GM12878 (cell line): ENCODE results near the gene CFAP157. TPM values are rescaled to one million over a fixed set of nuclear protein-coding genes. Genes with fewer than 3 reads are reported as not detected.

ENCODE experiments used
- BHLHE40 ChIP-seq, 2 experiments: fragments of 450-650 bp in 1 of 2; IDR thresholded peaks; 2 replicates each; pipeline ENCODE4 v1.6.1; 2011 to 2017; ENCODE audit warnings: low read depth in 2 of 2, borderline replicate concordance in 1 of 2, improper control_type of control experiment in 1 of 2, low read length in 1 of 2, mild to moderate bottlenecking in 1 of 2
- BMI1 ChIP-seq: fragments of 450-650 bp; IDR thresholded peaks from 2 replicates; pipeline ENCODE4 v1.6.1; 2016; ENCODE audit warnings: mild to moderate bottlenecking, moderate library complexity, borderline replicate concordance
- BRCA1 ChIP-seq: IDR thresholded peaks from 2 replicates; pipeline ENCODE4 v1.6.1; 2011; ENCODE audit warnings: low read depth, low read length, improper control_type of control experiment
- CBX3 ChIP-seq: fragments of 200-600 bp; sonication (generic); IDR thresholded peaks from 2 replicates; pipeline ENCODE4 v1.6.1; 2016; ENCODE audit warnings: low read depth, borderline replicate concordance
- CREB1 ChIP-seq: IDR thresholded peaks from 2 replicates; pipeline ENCODE4 v1.6.1; 2012; ENCODE audit warnings: low read depth, mild to moderate bottlenecking, inconsistent platforms
- EGR1 ChIP-seq, 2 experiments: IDR thresholded peaks; 1 replicate in 1 of 2; 2 replicates in 1 of 2; pipeline ENCODE4 v1.6.1; 2011 to 2012; ENCODE audit warnings: low read depth in 2 of 2, low read length in 2 of 2, borderline replicate concordance in 1 of 2, mild to moderate bottlenecking in 1 of 2, moderate library complexity in 1 of 2
- GATAD2B ChIP-seq: fragments of 450-650 bp; conservative IDR thresholded peaks from 2 replicates; pipeline ENCODE4 v1.6.1; 2017; ENCODE audit warnings: low read depth, mild to moderate bottlenecking, moderate library complexity
- MAX ChIP-seq: IDR thresholded peaks from 2 replicates; pipeline ENCODE4 v1.6.1; 2012; ENCODE audit warnings: low read depth, low read length, improper control_type of control experiment
- NBN ChIP-seq: fragments of 450-650 bp; IDR thresholded peaks from 2 replicates; pipeline ENCODE4 v1.6.1; 2016
- NFYB ChIP-seq: IDR thresholded peaks from 2 replicates; pipeline ENCODE4 v1.6.1; 2011; ENCODE audit warnings: low read depth, mild to moderate bottlenecking, low read length, improper control_type of control experiment, moderate library complexity; ENCODE audit not compliant: insufficient read depth
- NR2C2 ChIP-seq: IDR thresholded peaks from 2 replicates; pipeline ENCODE4 v1.6.1; 2011; ENCODE audit warnings: borderline replicate concordance, low read depth; ENCODE audit not compliant: control insufficient read depth, insufficient read length
- PAX5 ChIP-seq: IDR thresholded peaks from 2 replicates; pipeline ENCODE4 v1.6.1; 2011; ENCODE audit warnings: low read depth, low read length, borderline replicate concordance
- SMAD1 ChIP-seq: fragments of 450-650 bp; IDR thresholded peaks from 2 replicates; pipeline ENCODE4 v1.6.1; 2018; ENCODE audit warnings: mild to moderate bottlenecking, low read depth; ENCODE audit not compliant: partially characterized antibody
- SMC3 ChIP-seq: IDR thresholded peaks from 2 replicates; pipeline ENCODE4 v1.6.1; 2011; ENCODE audit warnings: low read length, improper control_type of control experiment, borderline replicate concordance
- YBX1 ChIP-seq: fragments of 450-650 bp; IDR thresholded peaks from 2 replicates; pipeline ENCODE4 v1.6.1; 2016; ENCODE audit warnings: antibody characterized with exemption
- YY1 ChIP-seq: IDR thresholded peaks from 2 replicates; pipeline ENCODE4 v1.6.1; 2011; ENCODE audit warnings: low read depth, mild to moderate bottlenecking, low read length
- ZBTB40 ChIP-seq: fragments of 450-650 bp; IDR thresholded peaks from 2 replicates; pipeline ENCODE4 v1.6.1; 2016; ENCODE audit warnings: mild to moderate bottlenecking, moderate library complexity, borderline replicate concordance
- ZNF217 ChIP-seq: fragments of 450-650 bp; IDR thresholded peaks from 2 replicates; pipeline ENCODE4 v1.6.1; 2017; ENCODE audit warnings: antibody characterized with exemption, mild to moderate bottlenecking
- ZNF24 ChIP-seq: fragments of 450-650 bp; IDR thresholded peaks from 2 replicates; pipeline ENCODE4 v1.6.1; 2017; ENCODE audit warnings: antibody characterized with exemption, mild to moderate bottlenecking
- ZNF592 ChIP-seq: fragments of 450-650 bp; IDR thresholded peaks from 2 replicates; pipeline ENCODE4 v1.6.1; 2017; ENCODE audit warnings: mild to moderate bottlenecking, moderate library complexity
- ZZZ3 ChIP-seq: IDR thresholded peaks from 2 replicates; pipeline ENCODE4 v1.6.1; 2011; ENCODE audit warnings: low read depth; ENCODE audit not compliant: control insufficient read depth, insufficient read length
- polyA plus RNA-seq, 11 experiments: library from polyadenylated mRNA; depleted of rRNA in 4 of 11; unstranded in 6 of 11; stranded (reverse) in 5 of 11; fragments of >200 nt; fragmentation: Nextera tagmentation in 4 of 11; fragmentation: Illumina TruSeq in 1 of 11; extraction: Ambion mirVana in 4 of 11; extraction: Trizol in 1 of 11; gene quantifications; 1 replicate in 1 of 11; 2 replicates in 10 of 11; pipeline versions ENCODE4 v1.2.1 to v1.2.3, GENCODE V29; 2011 to 2016; ENCODE audit warnings: inconsistent platforms in 2 of 11, missing spikeins in 2 of 11, low read depth in 1 of 11
- total RNA-seq, 4 experiments: library from RNA; depleted of rRNA in 3 of 4; stranded (reverse); fragments of >200 nt in 3 of 4; fragmentation: Illumina TruSeq in 1 of 4; extraction: Trizol in 1 of 4; gene quantifications; 2 replicates each; pipeline versions ENCODE4 v1.2.1 to v1.2.3, GENCODE V29; 2013 to 2021

Gene CFAP157
- total and polyA plus RNA-seq, 10 of the 15 experiments (the other 5 are each of a cell fraction or from before 2014, with no cell fraction given) = 0.08 to 0.72 TPM; not detected in 8

GRCh38 chr9:127715470-127716337, 8.9 kb downstream of the CFAP157 start, which contains the start of the genes PTRH1 and TTC16 (continued):
- TF ChIP-seq MAX (peak; percentile 73), BHLHE40 (IDR thresholded peaks at IDR 0.05; ENCODE audit: borderline replicate concordance in 1 of 2, low read depth in 2 of 2, low read length in 1 of 2) (peak in 1 of 2 experiments; percentile 22; a peak in 1 of 4 replicates), BMI1 (peak; percentile 49; the same call in 1 of the 2 replicates), NR2C2 (no peak), PAX5 (no peak), YY1 (peak; percentile 100), BRCA1 (no peak), ZNF217 (no peak), CBX3 (no peak), CREB1 (peak; percentile 97), NFYB (peak; percentile 81), ZNF24 (no peak), SMC3 (no peak), EGR1 (IDR thresholded peaks at IDR 0.05; ENCODE audit: borderline replicate concordance in 1 of 2, low read depth in 2 of 2, low read length in 2 of 2) (peak in 1 of 2 experiments; percentile 52; a peak in 1 of 3 replicates), NBN (peak; percentile 94), SMAD1 (no peak), ZZZ3 (no peak), YBX1 (no peak), ZNF592 (no peak), GATAD2B (peak; percentile 85; the same call in 1 of the 2 replicates), ZBTB40 (peak; percentile 82; the same call in 1 of the 2 replicates)
